Measurements from ENCODE around the gene GRB14.

GRCh38 chr2:164667566-164667965 is 46.3 kb upstream of the GRB14 start:
- TF ChIP-seq CTCF (IDR thresholded peaks at IDR 0.05; ENCODE audit: low read depth, low read length) (no peak), POLR2A (IDR thresholded peaks at IDR 0.05; ENCODE audit: extremely low read depth, insufficient read length) (no peak)
- TF ChIP-seq, protein P1, sequence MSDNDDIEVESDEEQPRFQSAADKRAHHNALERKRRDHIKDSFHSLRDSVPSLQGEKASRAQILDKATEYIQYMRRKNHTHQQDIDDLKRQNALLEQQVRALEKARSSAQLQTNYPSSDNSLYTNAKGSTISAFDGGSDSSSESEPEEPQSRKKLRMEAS (IDR thresholded peaks at IDR 0.05; ENCODE audit: low read depth, low read length) = no peak
